ENCODE data around the gene SPCS3. TPM values are rescaled to one million over a fixed set of nuclear protein-coding genes. Genes with fewer than 3 reads are reported as not detected.

Gene SPCS3
- total and polyA plus RNA-seq, 2 experiments from 2014 or later, result 62.5 to 79.9 TPM

DNA sequence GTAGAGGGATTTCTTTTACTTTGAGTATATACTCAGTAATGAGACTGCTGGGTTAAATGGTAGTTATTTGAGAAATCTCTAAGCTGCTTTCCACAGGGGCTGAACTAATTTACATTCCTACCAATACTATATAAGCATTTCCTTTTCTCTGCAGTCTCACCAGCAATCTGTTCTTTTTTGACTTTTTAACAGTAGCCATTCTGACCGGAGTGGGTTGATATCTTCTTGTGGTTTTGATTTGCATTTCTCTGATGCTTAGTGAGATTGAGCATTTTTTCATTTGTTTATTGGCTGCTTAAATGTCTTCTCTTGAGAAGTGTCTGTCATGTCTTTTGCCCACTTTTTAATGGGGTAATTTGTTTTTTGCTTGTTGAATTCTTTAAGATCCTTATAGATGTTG is 43.3 kb downstream of the SPCS3 start (continued):
- TF ChIP-seq, protein P1, sequence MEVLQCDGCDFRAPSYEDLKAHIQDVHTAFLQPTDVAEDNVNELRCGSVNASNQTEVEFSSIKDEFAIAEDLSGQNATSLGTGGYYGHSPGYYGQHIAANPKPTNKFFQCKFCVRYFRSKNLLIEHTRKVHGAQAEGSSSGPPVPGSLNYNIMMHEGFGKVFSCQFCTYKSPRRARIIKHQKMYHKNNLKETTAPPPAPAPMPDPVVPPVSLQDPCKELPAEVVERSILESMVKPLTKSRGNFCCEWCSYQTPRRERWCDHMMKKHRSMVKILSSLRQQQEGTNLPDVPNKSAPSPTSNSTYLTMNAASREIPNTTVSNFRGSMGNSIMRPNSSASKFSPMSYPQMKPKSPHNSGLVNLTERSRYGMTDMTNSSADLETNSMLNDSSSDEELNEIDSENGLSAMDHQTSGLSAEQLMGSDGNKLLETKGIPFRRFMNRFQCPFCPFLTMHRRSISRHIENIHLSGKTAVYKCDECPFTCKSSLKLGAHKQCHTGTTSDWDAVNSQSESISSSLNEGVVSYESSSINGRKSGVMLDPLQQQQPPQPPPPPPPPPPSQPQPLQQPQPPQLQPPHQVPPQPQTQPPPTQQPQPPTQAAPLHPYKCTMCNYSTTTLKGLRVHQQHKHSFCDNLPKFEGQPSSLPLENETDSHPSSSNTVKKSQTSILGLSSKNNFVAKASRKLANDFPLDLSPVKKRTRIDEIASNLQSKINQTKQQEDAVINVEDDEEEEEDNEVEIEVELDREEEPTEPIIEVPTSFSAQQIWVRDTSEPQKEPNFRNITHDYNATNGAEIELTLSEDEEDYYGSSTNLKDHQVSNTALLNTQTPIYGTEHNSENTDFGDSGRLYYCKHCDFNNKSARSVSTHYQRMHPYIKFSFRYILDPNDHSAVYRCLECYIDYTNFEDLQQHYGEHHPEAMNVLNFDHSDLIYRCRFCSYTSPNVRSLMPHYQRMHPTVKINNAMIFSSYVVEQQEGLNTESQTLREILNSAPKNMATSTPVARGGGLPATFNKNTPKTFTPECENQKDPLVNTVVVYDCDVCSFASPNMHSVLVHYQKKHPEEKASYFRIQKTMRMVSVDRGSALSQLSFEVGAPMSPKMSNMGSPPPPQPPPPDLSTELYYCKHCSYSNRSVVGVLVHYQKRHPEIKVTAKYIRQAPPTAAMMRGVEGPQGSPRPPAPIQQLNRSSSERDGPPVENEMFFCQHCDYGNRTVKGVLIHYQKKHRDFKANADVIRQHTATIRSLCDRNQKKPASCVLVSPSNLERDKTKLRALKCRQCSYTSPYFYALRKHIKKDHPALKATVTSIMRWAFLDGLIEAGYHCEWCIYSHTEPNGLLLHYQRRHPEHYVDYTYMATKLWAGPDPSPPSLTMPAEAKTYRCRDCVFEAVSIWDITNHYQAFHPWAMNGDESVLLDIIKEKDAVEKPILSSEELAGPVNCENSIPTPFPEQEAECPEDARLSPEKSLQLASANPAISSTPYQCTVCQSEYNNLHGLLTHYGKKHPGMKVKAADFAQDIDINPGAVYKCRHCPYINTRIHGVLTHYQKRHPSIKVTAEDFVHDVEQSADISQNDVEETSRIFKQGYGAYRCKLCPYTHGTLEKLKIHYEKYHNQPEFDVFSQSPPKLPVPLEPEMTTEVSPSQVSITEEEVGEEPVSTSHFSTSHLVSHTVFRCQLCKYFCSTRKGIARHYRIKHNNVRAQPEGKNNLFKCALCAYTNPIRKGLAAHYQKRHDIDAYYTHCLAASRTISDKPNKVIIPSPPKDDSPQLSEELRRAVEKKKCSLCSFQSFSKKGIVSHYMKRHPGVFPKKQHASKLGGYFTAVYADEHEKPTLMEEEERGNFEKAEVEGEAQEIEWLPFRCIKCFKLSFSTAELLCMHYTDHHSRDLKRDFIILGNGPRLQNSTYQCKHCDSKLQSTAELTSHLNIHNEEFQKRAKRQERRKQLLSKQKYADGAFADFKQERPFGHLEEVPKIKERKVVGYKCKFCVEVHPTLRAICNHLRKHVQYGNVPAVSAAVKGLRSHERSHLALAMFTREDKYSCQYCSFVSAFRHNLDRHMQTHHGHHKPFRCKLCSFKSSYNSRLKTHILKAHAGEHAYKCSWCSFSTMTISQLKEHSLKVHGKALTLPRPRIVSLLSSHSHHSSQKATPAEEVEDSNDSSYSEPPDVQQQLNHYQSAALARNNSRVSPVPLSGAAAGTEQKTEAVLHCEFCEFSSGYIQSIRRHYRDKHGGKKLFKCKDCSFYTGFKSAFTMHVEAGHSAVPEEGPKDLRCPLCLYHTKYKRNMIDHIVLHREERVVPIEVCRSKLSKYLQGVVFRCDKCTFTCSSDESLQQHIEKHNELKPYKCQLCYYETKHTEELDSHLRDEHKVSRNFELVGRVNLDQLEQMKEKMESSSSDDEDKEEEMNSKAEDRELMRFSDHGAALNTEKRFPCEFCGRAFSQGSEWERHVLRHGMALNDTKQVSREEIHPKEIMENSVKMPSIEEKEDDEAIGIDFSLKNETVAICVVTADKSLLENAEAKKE (CRISPR knock-in tag; IDR thresholded peaks at IDR 0.05), result no peak
- TF ChIP-seq ZNF114 (CRISPR knock-in tag; IDR thresholded peaks at IDR 0.05) (no peak), EZH2 (IDR thresholded peaks at IDR 0.05; ENCODE audit: low read depth, unreplicated experiment) (no peak), NANOG (IDR thresholded peaks at IDR 0.05; ENCODE audit: borderline replicate concordance) (no peak), CREB1 (CRISPR knock-in tag; IDR thresholded peaks at IDR 0.05; ENCODE audit: low read depth) (no peak), ZNF331 (CRISPR knock-in tag; IDR thresholded peaks at IDR 0.05; ENCODE audit: low read depth) (no peak), POLR2AphosphoS5 (IDR thresholded peaks at IDR 0.05; ENCODE audit: low read depth) (no peak), EZH2phosphoT487 (IDR thresholded peaks at IDR 0.05; ENCODE audit: unreplicated experiment) (no peak)
- TF ChIP-seq, protein P2, sequence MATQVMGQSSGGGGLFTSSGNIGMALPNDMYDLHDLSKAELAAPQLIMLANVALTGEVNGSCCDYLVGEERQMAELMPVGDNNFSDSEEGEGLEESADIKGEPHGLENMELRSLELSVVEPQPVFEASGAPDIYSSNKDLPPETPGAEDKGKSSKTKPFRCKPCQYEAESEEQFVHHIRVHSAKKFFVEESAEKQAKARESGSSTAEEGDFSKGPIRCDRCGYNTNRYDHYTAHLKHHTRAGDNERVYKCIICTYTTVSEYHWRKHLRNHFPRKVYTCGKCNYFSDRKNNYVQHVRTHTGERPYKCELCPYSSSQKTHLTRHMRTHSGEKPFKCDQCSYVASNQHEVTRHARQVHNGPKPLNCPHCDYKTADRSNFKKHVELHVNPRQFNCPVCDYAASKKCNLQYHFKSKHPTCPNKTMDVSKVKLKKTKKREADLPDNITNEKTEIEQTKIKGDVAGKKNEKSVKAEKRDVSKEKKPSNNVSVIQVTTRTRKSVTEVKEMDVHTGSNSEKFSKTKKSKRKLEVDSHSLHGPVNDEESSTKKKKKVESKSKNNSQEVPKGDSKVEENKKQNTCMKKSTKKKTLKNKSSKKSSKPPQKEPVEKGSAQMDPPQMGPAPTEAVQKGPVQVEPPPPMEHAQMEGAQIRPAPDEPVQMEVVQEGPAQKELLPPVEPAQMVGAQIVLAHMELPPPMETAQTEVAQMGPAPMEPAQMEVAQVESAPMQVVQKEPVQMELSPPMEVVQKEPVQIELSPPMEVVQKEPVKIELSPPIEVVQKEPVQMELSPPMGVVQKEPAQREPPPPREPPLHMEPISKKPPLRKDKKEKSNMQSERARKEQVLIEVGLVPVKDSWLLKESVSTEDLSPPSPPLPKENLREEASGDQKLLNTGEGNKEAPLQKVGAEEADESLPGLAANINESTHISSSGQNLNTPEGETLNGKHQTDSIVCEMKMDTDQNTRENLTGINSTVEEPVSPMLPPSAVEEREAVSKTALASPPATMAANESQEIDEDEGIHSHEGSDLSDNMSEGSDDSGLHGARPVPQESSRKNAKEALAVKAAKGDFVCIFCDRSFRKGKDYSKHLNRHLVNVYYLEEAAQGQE (IDR thresholded peaks at IDR 0.05; ENCODE audit: unreplicated experiment), result no peak
- TF ChIP-seq, protein P3, sequence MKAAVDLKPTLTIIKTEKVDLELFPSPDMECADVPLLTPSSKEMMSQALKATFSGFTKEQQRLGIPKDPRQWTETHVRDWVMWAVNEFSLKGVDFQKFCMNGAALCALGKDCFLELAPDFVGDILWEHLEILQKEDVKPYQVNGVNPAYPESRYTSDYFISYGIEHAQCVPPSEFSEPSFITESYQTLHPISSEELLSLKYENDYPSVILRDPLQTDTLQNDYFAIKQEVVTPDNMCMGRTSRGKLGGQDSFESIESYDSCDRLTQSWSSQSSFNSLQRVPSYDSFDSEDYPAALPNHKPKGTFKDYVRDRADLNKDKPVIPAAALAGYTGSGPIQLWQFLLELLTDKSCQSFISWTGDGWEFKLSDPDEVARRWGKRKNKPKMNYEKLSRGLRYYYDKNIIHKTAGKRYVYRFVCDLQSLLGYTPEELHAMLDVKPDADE (IDR thresholded peaks at IDR 0.05), result no peak

Measured in GM23338 (cell line).